ENCODE measurements around the gene ATP2C2. TPM values are rescaled to one million over a fixed set of nuclear protein-coding genes. Genes with fewer than 3 reads are reported as not detected.
A peak's percentile ranks its signal among the peaks of the same experiment; 100 is the strongest.

ATP2C2 gene
- total and polyA plus RNA-seq, 2 of the 8 experiments (the other 6 are each of a cell fraction or from before 2014, with no cell fraction given): 1.2 to 2.8 TPM

GRCh38 chr16:84349862-84350684, 18.3 kb upstream of the ATP2C2 start:
- no peaks in the 10 kb centered on the region for H3K9me3 ChIP-seq (ENCODE audit: insufficient read depth in 2 of 2, low read depth in 1 of 2, low read length in 1 of 2)
- FAIRE-seq (no peak), DNase-seq (ENCODE audit: low read depth in 1 of 2, low spot score in 2 of 2) (no peak)
- no peak overlapping the region for H2AK5ac ChIP-seq (ENCODE audit: low read depth, low read length)
- no peak overlapping the region for H3K9ac ChIP-seq (replicated peaks in 1 of 4; ENCODE audit: extremely low read depth in 1 of 4, low read depth in 3 of 4, low read length in 3 of 4)
- H2BK12ac ChIP-seq (ENCODE audit: low read depth, low read length): no peak overlapping the region
- H3K23me2 ChIP-seq (ENCODE audit: low read depth, low read length): peaks cover 3% of the 10 kb centered on the region; the same call in 1 of the 2 replicates
- no peak overlapping the region for H3K56ac ChIP-seq (replicated peaks; ENCODE audit: insufficient read length, low read depth, low read length)
- H3K27ac ChIP-seq (ENCODE audit: low read depth, low read length): no peak overlapping the region
- H3K79me2 ChIP-seq (ENCODE audit: control insufficient read depth in 1 of 2, insufficient read depth in 2 of 2, low read length in 2 of 2): no peaks in the 10 kb centered on the region
- H3K27me3 ChIP-seq (replicated peaks in 1 of 4; ENCODE audit: control insufficient read depth in 3 of 4, extremely low read depth in 1 of 4, insufficient read depth in 3 of 4, low read length in 3 of 4): no peaks in the 10 kb centered on the region
- no peaks in the 10 kb centered on the region for H3K36me3 ChIP-seq (ENCODE audit: control insufficient read depth in 2 of 4, insufficient read depth in 4 of 4, low read length in 3 of 4)
- H2BK5ac ChIP-seq (ENCODE audit: low read depth, low read length): no peak overlapping the region
- H2AFZ ChIP-seq (ENCODE audit: low read length): 0 out of 2 replicates have a peak overlapping the region, but pooled peaks have one; percentile 33
- ChIA-PET CTCF (ENCODE audit: partially characterized antibody) (interaction anchor here (1.3 kb wide), 2 partner anchors 16 to 133 kb away, joined by 3 read pairs; no protein-coding TSS in a partner anchor), POLR2A (ENCODE audit: partially characterized antibody) (no interaction called here)
- peak overlapping the region; percentile 21 for H3K23ac ChIP-seq (ENCODE audit: insufficient read length)
- no peaks in the 10 kb centered on the region for H3K79me1 ChIP-seq (ENCODE audit: low read depth, low read length)
- H4K5ac ChIP-seq (ENCODE audit: insufficient read length, low read depth, low read length): no peak overlapping the region
- H4K91ac ChIP-seq (replicated peaks; ENCODE audit: insufficient read length, low read length): no peak overlapping the region
- no peak overlapping the region for H3K18ac ChIP-seq (ENCODE audit: extremely low read depth, low read length)
- H3K4me3 ChIP-seq (ENCODE audit: extremely low read depth in 1 of 4, insufficient read depth in 2 of 4, low read depth in 3 of 4, low read length in 4 of 4): no peak overlapping the region
- no peak overlapping the region for H4K8ac ChIP-seq (ENCODE audit: extremely low read depth, insufficient read depth, low read length)
- no peak overlapping the region; a peak in 1 of 4 replicates for H3K4me2 ChIP-seq (ENCODE audit: insufficient read depth in 1 of 2, low read depth in 2 of 2, low read length in 2 of 2)
- H3K4ac ChIP-seq (replicated peaks; ENCODE audit: insufficient read length, low read depth, low read length): no peak overlapping the region
- TF ChIP-seq GABPA (IDR thresholded peaks at IDR 0.05; ENCODE audit: borderline replicate concordance, insufficient read depth, low read length) (no peak), KDM4A (IDR thresholded peaks at IDR 0.05; ENCODE audit: low read depth, low read length, severe bottlenecking) (no peak), CHD1 (IDR thresholded peaks at IDR 0.05; ENCODE audit: low read depth, low read length) (no peak), TBP (IDR thresholded peaks at IDR 0.05; ENCODE audit: low read depth, low read length) (no peak), BCL11A (IDR thresholded peaks at IDR 0.05; ENCODE audit: low read depth in 2 of 2, low read length in 2 of 2) (no peak), SP1 (IDR thresholded peaks at IDR 0.05; ENCODE audit: low read depth, low read length) (no peak), YY1 (IDR thresholded peaks at IDR 0.05; ENCODE audit: low read depth, low read length) (no peak), PHF8 (conservative IDR thresholded peaks at IDR 0.05; ENCODE audit: low read depth, low read length) (no peak)
- H3K4me1 ChIP-seq (replicated peaks in 1 of 4; ENCODE audit: control insufficient read depth in 3 of 4, insufficient read depth in 4 of 4, low read length in 3 of 4): peaks cover 0 to 3% (median 1%) of the 10 kb centered on the region in 4 experiments; a peak in 1 of 7 replicates
- WGBS, 2 experiments (ENCODE audit: extremely low coverage in 1 of 2, insufficient coverage in 1 of 2, insufficient read length in 1 of 2, insufficient replicate concordance in 2 of 2, low coverage in 1 of 2, low lambda C conversion rate in 2 of 2, missing lambda C conversion rate in 1 of 2): 81% methylated on average over 11 of the region's 11 CpGs; no CpG with 5 or more reads in 1 of the 2 experiments
- H2BK120ac ChIP-seq (replicated peaks; ENCODE audit: low read depth, low read length): no peak overlapping the region
- no peak overlapping the region for H2BK15ac ChIP-seq (ENCODE audit: low read length)
- no peak overlapping the region for H3K14ac ChIP-seq (ENCODE audit: insufficient read length)
- no peaks in the 10 kb centered on the region for H4K20me1 ChIP-seq (replicated peaks in 1 of 2; ENCODE audit: control insufficient read depth in 1 of 2, insufficient read depth in 2 of 2, low read length in 2 of 2)
- H2BK20ac ChIP-seq (ENCODE audit: low read length): no peak overlapping the region

Measured in H1 (cell line).